GM23248 (cell line): ENCODE results near the gene ATP2B2. TPM values are rescaled to one million over a fixed set of nuclear protein-coding genes. Genes with fewer than 3 reads are reported as not detected.

ENCODE experiments used
- DNase-seq: peaks from one replicate; pipeline ENCODE4 v3.0.0-alpha.2; 2015
- H2AFZ ChIP-seq: fragments of 200-600 bp; sonication (generic); 2 replicates; pipeline ENCODE4 v1.6.1; 2016; ENCODE audit warnings: antibody characterized with exemption
- H3F3A ChIP-seq: fragments of 200-600 bp; sonication (generic); 2 replicates; pipeline ENCODE4 v1.6.1; 2016; ENCODE audit warnings: mild to moderate bottlenecking, antibody characterized with exemption, mixed run types; ENCODE audit not compliant: insufficient read depth
- H3K27ac ChIP-seq: fragments of 200-600 bp; sonication (generic); 2 replicates; pipeline ENCODE4 v1.5.1; 2016; ENCODE audit warnings: mild to moderate bottlenecking
- H3K27me3 ChIP-seq: fragments of 200-600 bp; sonication (generic); replicated peaks from 2 replicates; pipeline ENCODE4 v1.6.1; 2016; ENCODE audit warnings: mild to moderate bottlenecking; ENCODE audit not compliant: insufficient read depth
- H3K36me3 ChIP-seq: fragments of 200-600 bp; sonication (generic); 2 replicates; pipeline ENCODE4 v1.6.1; 2016; ENCODE audit warnings: low read depth, mild to moderate bottlenecking
- H3K4me1 ChIP-seq: fragments of 200-600 bp; sonication (generic); 2 replicates; pipeline ENCODE4 v1.6.1; 2016; ENCODE audit warnings: mild to moderate bottlenecking; ENCODE audit not compliant: insufficient read depth
- H3K4me2 ChIP-seq: fragments of 200-600 bp; sonication (generic); one replicate; pipeline ENCODE4 v1.6.1; 2016; ENCODE audit warnings: mild to moderate bottlenecking; ENCODE audit not compliant: unreplicated experiment
- H3K4me3 ChIP-seq: fragments of 200-600 bp; sonication (generic); 2 replicates; pipeline ENCODE4 v1.5.1; 2016; ENCODE audit warnings: mild to moderate bottlenecking
- H3K79me2 ChIP-seq: fragments of 200-600 bp; sonication (generic); 2 replicates; pipeline ENCODE4 v1.6.1; 2016; ENCODE audit warnings: mild to moderate bottlenecking; ENCODE audit not compliant: insufficient read depth
- H3K9ac ChIP-seq: fragments of 200-600 bp; sonication (generic); 2 replicates; pipeline ENCODE4 v1.6.1; 2016; ENCODE audit warnings: mild to moderate bottlenecking
- H3K9me2 ChIP-seq: fragments of 200-600 bp; sonication (generic); 2 replicates; pipeline ENCODE4 v1.6.1; 2016; ENCODE audit warnings: mixed run types, mild to moderate bottlenecking, moderate library complexity; ENCODE audit not compliant: insufficient read depth
- H3K9me3 ChIP-seq: fragments of 200-600 bp; sonication (generic); one replicate; pipeline ENCODE4 v1.6.1; 2017; ENCODE audit warnings: low read depth
- H4K20me1 ChIP-seq: fragments of 200-600 bp; sonication (generic); 2 replicates; pipeline ENCODE4 v1.6.0; 2016; ENCODE audit not compliant: insufficient read depth
- EZH2 ChIP-seq: fragments of 200-600 bp; sonication (generic); IDR thresholded peaks from 2 replicates; pipeline ENCODE4 v1.6.1; 2018; ENCODE audit warnings: antibody characterized with exemption, mild to moderate bottlenecking; ENCODE audit not compliant: insufficient read depth, poor library complexity, severe bottlenecking
- EZH2phosphoT487 ChIP-seq: fragments of 200-600 bp; sonication (generic); IDR thresholded peaks from 2 replicates; pipeline ENCODE4 v1.6.1; 2018; ENCODE audit warnings: antibody characterized with exemption, moderate library complexity, mild to moderate bottlenecking, low read depth; ENCODE audit not compliant: insufficient read depth
- WGBS, 2 experiments: methylation state at CpG; one replicate each; pipeline ENCODE4 v1.1.6; 2015 to 2017; ENCODE audit warnings: low lambda C conversion rate in 2 of 2, low coverage in 1 of 2; ENCODE audit errors: missing lambda C conversion rate in 2 of 2; 5-methylcytosine and 5-hydroxymethylcytosine counted together
- in situ Hi-C: fragments of 300-500 bp; cut with MboI; formaldehyde crosslinking; loops from 2 replicates; pipeline ENCODE4 v1.15.0; 2020
- polyA plus RNA-seq: library from polyadenylated mRNA; unstranded; fragments of >200 nt; fragmentation: Nextera tagmentation; extraction: Ambion mirVana; gene quantifications from 2 replicates; pipeline ENCODE4 v1.2.1, GENCODE V29; 2016
- total RNA-seq: library from RNA; depleted of rRNA; stranded (reverse); fragments of >200 nt; shearing (Covaris generic); gene quantifications from 2 replicates; pipeline ENCODE4 v1.2.3, GENCODE V29; 2014

The ATP2B2 gene
- total and polyA plus RNA-seq, 2 experiments from 2014 or later, result not detected

GRCh38 chr3:10552631-10552943 lies 47.2 kb upstream of the ATP2B2 start:
- DNase-seq, result no peak
- no peaks in the 10 kb centered on the region for H4K20me1 ChIP-seq
- H3K27ac ChIP-seq, result no peak overlapping the region
- H3K9me3 ChIP-seq, result no peaks in the 10 kb centered on the region
- no peaks in the 10 kb centered on the region for H3K79me2 ChIP-seq
- H3K36me3 ChIP-seq, result no peaks in the 10 kb centered on the region
- peaks cover 8% of the 10 kb centered on the region; the same call in 1 of the 2 replicates for H3K27me3 ChIP-seq
- in situ Hi-C loops, result no loop called here
- TF ChIP-seq EZH2, result no peak
- no peak for TF ChIP-seq EZH2phosphoT487
- no peaks in the 10 kb centered on the region for H3K4me1 ChIP-seq
- H3K4me2 ChIP-seq, result no peak overlapping the region
- H3K4me3 ChIP-seq, result no peak overlapping the region
- no peak overlapping the region for H3K9ac ChIP-seq
- no peaks in the 10 kb centered on the region for H3K9me2 ChIP-seq
- no peaks in the 10 kb centered on the region for H3F3A ChIP-seq
- no peak overlapping the region for H2AFZ ChIP-seq
- 18 to 21% methylated on average over 1 of the region's 1 CpG for WGBS, 2 experiments

GRCh38 chr3:10551821-10552630 lies 46.6 kb upstream of the ATP2B2 start:
- no peaks in the 10 kb centered on the region for H3K36me3 ChIP-seq
- peaks cover 8% of the 10 kb centered on the region; the same call in 1 of the 2 replicates for H3K27me3 ChIP-seq
- no peak overlapping the region for H3K9ac ChIP-seq
- H3K79me2 ChIP-seq, result no peaks in the 10 kb centered on the region
- no peaks in the 10 kb centered on the region for H4K20me1 ChIP-seq
- in situ Hi-C loops, result no loop called here
- no peak overlapping the region for H3K4me3 ChIP-seq
- no peak for TF ChIP-seq EZH2phosphoT487
- TF ChIP-seq EZH2, result no peak
- 43 to 50% methylated on average over 17 to 19 of the region's 19 CpGs for WGBS, 2 experiments
- H3F3A ChIP-seq, result no peaks in the 10 kb centered on the region
- no peak overlapping the region for H3K27ac ChIP-seq
- no peaks in the 10 kb centered on the region for H3K9me3 ChIP-seq
- H3K9me2 ChIP-seq, result no peaks in the 10 kb centered on the region
- no peaks in the 10 kb centered on the region for H3K4me1 ChIP-seq
- H3K4me2 ChIP-seq, result no peak overlapping the region
- peak; percentile 66 for DNase-seq
- no peak overlapping the region for H2AFZ ChIP-seq

GRCh38 chr3:10551139-10551538 lies 45.8 kb upstream of the ATP2B2 start:
- Histone ChIP-seq H3K4me1 (no peaks in the 10 kb centered on the region), H3K36me3 (no peaks in the 10 kb centered on the region), H3K27ac (no peak overlapping the region), H3K4me2 (no peak overlapping the region), H3F3A (no peaks in the 10 kb centered on the region), H4K20me1 (no peaks in the 10 kb centered on the region), H2AFZ (no peak overlapping the region), H3K27me3 (no peaks in the 10 kb centered on the region), H3K4me3 (no peak overlapping the region), H3K9me3 (no peaks in the 10 kb centered on the region), H3K9ac (no peak overlapping the region), H3K79me2 (no peaks in the 10 kb centered on the region), H3K9me2 (no peaks in the 10 kb centered on the region)
- TF ChIP-seq EZH2phosphoT487, result no peak
- no peak for DNase-seq
- in situ Hi-C loops, result no loop called here
- 43 to 52% methylated on average over 9 of the region's 9 CpGs for WGBS, 2 experiments

GRCh38 chr3:10550705-10551104 lies 45.3 kb upstream of the ATP2B2 start:
- WGBS, 2 experiments, result 50% methylated on average over 10 of the region's 10 CpGs
- no peak overlapping the region for H3K4me2 ChIP-seq
- H3K9me3 ChIP-seq, result no peaks in the 10 kb centered on the region
- TF ChIP-seq EZH2phosphoT487 (no peak), EZH2 (no peak)
- H3K4me3 ChIP-seq, result no peak overlapping the region
- H4K20me1 ChIP-seq, result no peaks in the 10 kb centered on the region
- no peak overlapping the region for H3K9ac ChIP-seq
- no peak overlapping the region for H3K27ac ChIP-seq
- H3K36me3 ChIP-seq, result no peaks in the 10 kb centered on the region
- in situ Hi-C loops, result no loop called here
- no peaks in the 10 kb centered on the region for H3K4me1 ChIP-seq
- H2AFZ ChIP-seq, result no peak overlapping the region
- no peak for DNase-seq
- H3F3A ChIP-seq, result no peaks in the 10 kb centered on the region
- no peaks in the 10 kb centered on the region for H3K27me3 ChIP-seq
- H3K9me2 ChIP-seq, result no peaks in the 10 kb centered on the region
- H3K79me2 ChIP-seq, result no peaks in the 10 kb centered on the region
